ENCODE results near the gene ASPG.

ASPG gene

GRCh38 chr14:104103446-104104075, 18.1 kb downstream of the ASPG start:
- in situ Hi-C loops (cut with MboI; ENCODE audit: low sequenced_read_pairs) = no loop called here

DNA sequence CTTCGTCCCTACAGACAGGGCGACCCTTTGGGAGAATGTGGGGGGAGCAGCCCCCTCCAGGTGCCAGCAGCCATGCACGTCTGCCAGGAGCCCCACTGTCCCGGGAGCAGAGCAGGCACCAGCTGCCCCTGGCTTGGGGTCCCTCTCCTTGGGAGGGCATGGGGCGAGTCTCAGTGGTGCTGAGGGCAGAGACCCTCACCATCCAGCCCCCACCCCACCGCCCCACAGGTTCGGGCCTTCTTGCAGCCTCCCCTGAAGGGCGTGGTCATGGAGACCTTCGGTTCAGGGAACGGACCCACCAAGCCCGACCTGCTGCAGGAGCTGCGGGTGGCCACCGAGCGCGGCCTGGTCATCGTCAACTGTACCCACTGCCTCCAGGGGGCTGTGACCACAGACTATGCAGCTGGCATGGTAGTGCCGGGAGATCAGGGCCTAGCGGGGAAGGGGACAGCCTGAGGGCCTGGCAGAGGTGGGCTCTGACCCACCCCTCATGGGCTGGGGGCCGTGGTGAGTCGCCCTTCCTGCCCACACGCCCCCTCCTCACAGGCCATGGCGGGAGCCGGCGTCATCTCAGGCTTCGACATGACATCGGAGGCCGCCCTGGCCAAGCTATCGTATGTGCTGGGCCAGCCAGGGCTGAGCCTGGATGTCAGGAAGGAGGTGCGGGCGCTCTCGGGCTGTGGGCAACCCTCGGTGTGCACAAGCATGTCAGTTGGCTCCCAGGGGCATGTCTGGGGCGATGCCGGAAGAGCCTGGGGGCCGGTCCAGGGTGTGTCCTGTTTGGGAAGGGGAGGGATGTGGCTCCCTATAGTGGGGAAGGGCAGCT, 18.8 kb downstream of the ASPG start:
- in situ Hi-C loops (cut with MboI; ENCODE audit: low sequenced_read_pairs) = no loop called here

DNA sequence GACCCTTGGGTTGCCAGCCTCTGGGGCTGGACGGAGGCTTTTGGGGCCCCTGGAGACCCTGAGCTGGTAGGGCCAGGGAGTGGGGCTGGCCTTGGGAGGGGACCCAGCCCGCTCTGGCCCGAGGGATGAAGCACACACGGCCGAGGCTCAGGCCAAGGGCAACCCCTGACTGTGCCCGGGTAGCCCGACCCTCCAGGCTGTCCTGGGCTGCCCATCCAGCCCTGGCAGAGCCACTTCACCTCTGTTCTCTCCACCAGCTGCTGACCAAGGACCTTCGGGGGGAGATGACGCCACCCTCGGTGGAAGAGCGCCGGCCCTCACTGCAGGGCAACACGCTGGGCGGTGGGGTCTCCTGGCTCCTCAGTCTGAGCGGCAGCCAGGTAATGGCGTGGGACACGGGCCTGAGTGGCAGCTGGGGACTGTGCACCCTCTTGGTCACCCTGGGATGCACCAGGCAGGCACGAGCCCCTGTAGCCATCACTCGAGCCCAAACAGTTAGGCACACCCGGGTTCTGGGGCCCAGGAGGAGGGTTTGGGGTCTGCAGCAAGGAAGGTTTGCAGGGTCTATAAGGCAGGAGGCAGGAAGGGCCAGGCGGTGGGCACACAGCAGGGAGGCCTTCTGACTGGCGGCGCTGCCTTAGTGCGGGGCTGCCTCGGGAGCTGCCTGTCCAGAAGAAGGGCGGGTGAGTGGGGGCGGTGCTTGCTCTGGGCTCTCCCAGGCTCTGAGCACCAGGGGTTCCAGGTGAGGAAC, 19.7 kb downstream of the ASPG start:
- in situ Hi-C loops (cut with MboI; ENCODE audit: low sequenced_read_pairs) = no loop called here

GRCh38 chr14:104105822-104106470, 20.4 kb downstream of the ASPG start:
- in situ Hi-C loops (cut with MboI; ENCODE audit: low sequenced_read_pairs) = no loop called here

- in situ Hi-C loops (cut with MboI; ENCODE audit: low sequenced_read_pairs) = no loop called here
Measured at GRCh38 chr14:104106471-104106991, 21.0 kb downstream of the ASPG start.

DNA sequence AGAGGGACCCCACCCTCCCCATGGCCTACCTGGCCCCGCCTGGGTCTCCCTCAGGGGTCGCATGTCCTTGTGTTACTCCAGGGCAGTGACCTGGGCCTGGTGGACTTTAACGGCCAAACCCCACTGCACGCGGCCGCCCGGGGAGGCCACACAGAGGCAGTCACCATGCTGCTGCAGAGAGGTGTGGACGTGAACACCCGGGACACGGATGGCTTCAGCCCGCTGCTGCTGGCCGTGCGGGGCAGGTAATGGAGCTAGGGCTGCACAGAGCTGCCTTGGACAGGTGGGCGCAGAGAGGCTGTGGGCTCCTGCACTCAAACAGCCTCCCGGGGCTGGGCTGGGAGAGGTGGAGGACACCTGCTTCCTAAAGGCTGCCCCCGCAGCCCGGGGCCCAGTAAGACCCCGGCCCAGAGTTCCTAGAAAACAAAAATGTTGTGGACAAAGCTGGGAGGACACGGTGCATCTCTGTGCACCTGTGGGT, 21.6 kb downstream of the ASPG start:
- in situ Hi-C loops (cut with MboI; ENCODE audit: low sequenced_read_pairs) = no loop called here

GRCh38 chr14:104107611-104108569, 22.4 kb downstream of the ASPG start:
- in situ Hi-C loops (cut with MboI; ENCODE audit: low sequenced_read_pairs) = no loop called here

GRCh38 chr14:104108570-104109541, 23.4 kb downstream of the ASPG start:
- in situ Hi-C loops (cut with MboI; ENCODE audit: low sequenced_read_pairs) = no loop called here

DNA sequence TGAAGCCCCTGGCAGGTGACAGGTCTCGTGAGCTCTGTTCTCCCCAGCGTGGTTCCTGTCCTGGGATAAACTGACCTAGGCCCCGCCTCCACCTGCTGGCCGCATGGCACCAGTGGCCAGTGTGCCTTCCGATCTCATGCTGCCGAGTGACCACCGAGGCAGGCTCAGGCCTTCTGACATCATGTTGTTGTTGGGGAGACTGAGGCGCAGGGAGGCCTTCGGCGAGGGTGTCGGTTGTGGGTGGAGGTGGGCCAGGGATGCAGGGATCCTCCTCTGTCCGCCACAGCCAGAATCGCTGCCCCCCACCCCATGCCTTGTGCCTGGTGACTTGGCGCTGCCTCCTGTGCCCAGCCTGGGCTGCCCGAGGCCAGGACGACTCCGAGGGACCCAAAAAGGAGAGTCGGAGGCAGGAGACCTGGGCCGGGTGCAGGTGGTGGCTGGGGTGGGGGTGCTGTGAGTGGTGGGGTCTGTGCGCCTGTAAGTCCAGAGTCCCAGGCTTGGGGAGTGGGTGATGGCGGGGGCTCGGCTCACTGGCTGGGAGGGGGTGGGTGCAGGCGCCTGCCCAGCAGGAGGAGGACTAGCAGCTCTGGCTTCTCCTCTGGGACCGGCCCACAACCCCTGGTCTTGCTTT, 24.3 kb downstream of the ASPG start:
- in situ Hi-C loops (cut with MboI; ENCODE audit: low sequenced_read_pairs) = no loop called here

DNA sequence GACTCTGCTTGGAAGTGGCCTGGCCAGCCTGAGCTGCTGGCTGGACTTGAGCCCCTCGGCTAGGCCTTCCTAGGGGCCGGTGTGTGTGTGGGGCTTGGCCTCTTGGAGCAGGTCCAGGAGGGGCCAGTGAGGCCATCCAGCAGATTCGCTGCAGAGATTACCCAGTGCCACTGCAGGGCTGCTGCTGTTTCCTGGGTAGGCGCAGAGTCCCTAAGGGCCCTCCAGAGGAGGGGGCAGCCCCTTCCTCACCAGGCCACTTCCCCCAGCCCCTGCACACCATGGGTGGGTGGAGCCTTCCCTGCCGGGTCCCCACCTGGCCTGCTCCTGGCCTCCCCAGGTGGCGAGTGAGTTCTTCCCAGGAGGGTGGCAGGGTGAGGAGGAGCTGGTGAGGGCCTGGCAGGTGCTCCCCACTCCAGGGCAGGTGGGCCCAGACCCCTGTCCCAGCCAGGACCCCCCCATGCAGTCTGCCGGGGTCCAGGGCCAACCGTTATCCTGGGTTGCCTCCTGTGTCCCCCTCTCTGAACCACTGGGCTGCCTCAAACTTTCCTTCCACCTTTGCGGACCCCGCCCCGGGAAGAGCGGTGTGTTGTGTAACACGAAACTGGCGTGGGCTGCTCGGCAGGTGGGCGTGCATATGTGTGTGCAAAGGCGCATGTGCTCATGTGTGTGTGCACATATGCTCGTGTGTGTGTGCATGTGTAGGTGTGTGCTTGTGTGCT, 25.1 kb downstream of the ASPG start:
- in situ Hi-C loops (cut with MboI; ENCODE audit: low sequenced_read_pairs) = no loop called here

DNA sequence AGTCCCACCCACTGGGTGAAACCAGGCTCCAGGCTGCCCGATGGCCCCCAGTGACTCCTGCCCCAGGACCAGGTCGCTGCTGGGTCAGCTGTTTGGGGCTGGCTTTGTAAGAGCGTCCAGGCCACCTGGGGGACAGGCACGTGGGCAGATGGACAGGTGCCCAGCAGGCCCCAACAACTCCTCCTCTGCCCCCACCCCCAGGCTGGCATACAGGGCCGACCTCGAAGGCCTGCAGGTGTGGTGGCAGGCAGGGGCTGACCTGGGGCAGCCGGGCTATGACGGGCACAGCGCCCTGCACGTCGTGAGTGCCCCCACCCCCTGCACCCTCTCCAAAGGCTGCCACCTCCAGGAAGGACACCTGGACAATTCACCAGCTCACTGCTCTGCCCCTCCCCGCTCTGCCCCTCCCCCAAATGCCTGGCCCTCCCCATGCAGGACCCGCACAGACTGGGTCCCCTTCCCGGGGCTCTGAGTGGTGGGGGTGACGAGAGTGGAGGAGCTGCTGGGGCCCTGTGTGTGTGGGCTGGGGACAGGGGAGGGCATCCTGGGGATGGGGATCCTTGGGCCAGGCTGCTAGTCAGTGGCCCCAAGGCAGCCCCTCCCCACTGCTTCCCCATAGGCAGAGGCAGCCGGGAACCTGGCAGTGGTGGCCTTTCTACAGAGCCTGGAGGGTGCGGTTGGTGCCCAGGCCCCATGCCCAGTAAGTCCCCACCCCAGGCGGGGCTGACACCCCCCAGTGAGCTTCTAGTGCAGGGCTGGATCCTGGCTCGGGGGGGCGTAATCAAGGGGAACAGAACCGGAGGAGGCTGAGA, 26.0 kb downstream of the ASPG start:
- in situ Hi-C loops (cut with MboI; ENCODE audit: low sequenced_read_pairs) = no loop called here

DNA sequence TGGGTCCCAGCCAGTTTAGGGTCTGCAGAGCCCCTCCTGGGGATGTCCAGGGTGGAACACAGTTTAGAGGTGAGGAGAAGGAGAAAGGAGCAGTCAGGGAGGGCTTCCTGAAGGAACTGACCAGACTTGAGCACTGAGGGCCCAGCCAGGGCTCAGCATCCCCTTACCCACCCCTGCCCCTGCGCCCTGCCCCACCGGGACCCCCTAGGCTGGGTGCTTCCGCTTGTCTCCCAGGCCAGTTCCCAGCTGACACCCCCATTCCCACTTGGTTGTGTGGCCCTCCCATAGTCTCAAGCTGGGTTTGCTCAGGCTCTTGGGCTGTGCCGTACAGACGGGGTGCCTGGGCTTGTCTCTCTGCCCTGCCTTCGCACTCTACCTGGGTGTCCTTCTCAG, 26.6 kb downstream of the ASPG start:
- in situ Hi-C loops (cut with MboI; ENCODE audit: low sequenced_read_pairs) = no loop called here

- in situ Hi-C loops (cut with MboI; ENCODE audit: low sequenced_read_pairs) = no loop called here
Measured at GRCh38 chr14:104112609-104113571, 27.4 kb downstream of the ASPG start.

DNA sequence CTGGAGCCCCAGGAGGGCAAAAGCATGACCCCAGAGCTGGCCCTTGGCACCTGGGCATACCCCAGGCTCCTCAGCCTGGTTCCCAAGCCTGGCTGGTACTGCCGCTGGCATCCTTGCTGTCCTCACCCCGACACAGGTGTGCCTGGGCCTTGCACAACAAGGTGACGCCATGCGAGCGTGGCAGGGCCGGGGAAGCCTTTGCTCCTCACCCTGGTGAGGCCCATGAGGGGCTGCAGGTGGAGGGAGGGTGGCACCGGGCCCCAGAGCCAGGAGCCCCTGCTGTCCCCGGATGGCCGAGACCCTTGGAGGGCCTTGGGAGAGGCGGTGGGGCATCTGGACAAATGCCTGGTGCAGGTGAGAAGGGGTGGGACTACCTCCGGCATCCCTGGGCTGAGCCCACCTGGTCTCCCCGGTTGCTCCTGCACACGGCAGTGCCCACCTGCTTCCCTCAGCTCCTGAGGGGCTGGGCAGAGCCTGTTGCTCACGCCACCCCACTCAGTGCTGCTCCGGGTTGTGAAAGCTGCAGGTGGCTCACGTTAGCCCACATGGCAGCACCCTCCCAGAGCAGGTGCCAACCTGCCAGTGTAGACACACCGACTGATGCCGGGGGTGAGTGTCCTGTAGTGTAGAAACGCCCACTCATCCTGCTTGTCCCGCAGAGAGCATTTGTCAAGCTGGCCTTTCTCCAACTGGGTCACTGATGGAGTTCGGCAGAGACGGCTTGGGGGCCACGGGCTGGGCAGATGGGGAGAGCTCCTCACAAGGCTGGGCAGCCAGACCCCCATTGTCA, 28.3 kb downstream of the ASPG start:
- in situ Hi-C loops (cut with MboI; ENCODE audit: low sequenced_read_pairs) = no loop called here

Measured in HL-60/S4 treated with phorbol 12-myristate 13-acetate at 8.2 ng/mL for 4 days and 3 days (cell line).